Upper lobe of right lung (tissue), 1 donor: Measurements from ENCODE around the gene CXorf49B. TPM values are rescaled to one million over a fixed set of nuclear protein-coding genes. Genes with fewer than 3 reads are reported as not detected.
"Not testable (repeated sequence)": the region's sequence is repeated elsewhere in the genome, so short reads cannot be mapped to it uniquely, and the experiment has no call there.

Source experiments
- ATAC-seq: fragments of 200-7000 bp; cut with Tn5 transposase; one replicate; pipeline ENCODE4 v1.9.1; 2020; ENCODE audit warnings: mild to moderate bottlenecking, moderate library complexity
- DNase-seq: peaks from one replicate; pipeline ENCODE4 v3.0.0-alpha.2; 2020
- H3K27ac ChIP-seq: fragments of 200-600 bp; one replicate; pipeline ENCODE4 v1.8.0; 2022
- H3K27me3 ChIP-seq: fragments of 200-600 bp; one replicate; pipeline ENCODE4 v1.8.0; 2022; ENCODE audit warnings: mild to moderate bottlenecking
- H3K36me3 ChIP-seq: fragments of 200-600 bp; one replicate; pipeline ENCODE4 v1.8.0; 2022
- H3K4me1 ChIP-seq: fragments of 200-600 bp; one replicate; pipeline ENCODE4 v1.8.0; 2022
- H3K4me3 ChIP-seq: fragments of 200-600 bp; one replicate; pipeline ENCODE4 v1.8.0; 2022; ENCODE audit warnings: mild to moderate bottlenecking
- H3K9me3 ChIP-seq: fragments of 200-600 bp; one replicate; pipeline ENCODE4 v1.8.0; 2022
- intact Hi-C: fragments of 100-400 bp; cut with DNase I; formaldehyde crosslinking; loops from one replicate; pipeline ENCODE4 v1.11.0; 2022
- long read RNA-seq: library from polyadenylated mRNA; unstranded; transcript quantifications from one replicate; pipeline ENCODE4 v2.0.0, GENCODE V29; 2021
- total RNA-seq: library from RNA; stranded (reverse); fragmentation: NEBNext Ultra II Directional; extraction: Animal tissue kit (Norgen Biotek cat#: 25700); gene quantifications from one replicate; pipeline ENCODE4 v1.2.1, GENCODE V29; 2021
- donor health status: DM: no; HTN: yes; CAD: no; lungs with severe emphysema.

The CXorf49B gene
- total RNA-seq: not detected
- long read RNA-seq: 0 reads

DNA sequence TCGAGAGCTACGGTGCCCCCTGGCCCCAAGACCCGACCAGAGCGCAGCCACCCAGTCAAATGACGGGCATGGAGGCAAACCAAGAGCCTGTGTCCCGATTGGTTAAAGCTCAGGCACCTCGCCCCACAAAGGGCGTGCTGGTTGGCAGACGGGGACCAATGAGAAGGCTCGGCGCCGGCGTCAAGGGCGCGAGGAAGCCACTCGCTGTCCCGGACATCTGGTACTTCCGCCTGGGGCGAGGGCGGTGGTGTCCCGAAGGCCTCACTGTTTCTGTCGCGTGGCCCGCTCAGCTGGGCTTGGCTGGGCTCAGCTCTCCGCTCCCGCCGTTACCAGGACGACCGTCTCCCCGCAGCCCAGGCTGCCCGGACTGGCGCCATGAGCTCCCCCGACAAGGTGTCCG lies at the start of gene CXorf49B:
Gene CXorf49B, plus strand, starts transcription at position 301 of the 400 bp plus-strand sequence. Its CDS starts 75 bp downstream, at position 376.
- H3K4me1 ChIP-seq, H3K36me3 ChIP-seq, H3K27ac ChIP-seq, DNase-seq, H3K27me3 ChIP-seq, ATAC-seq, H3K4me3 ChIP-seq, H3K9me3 ChIP-seq, intact Hi-C loops: not testable (repeated sequence)

DNA sequence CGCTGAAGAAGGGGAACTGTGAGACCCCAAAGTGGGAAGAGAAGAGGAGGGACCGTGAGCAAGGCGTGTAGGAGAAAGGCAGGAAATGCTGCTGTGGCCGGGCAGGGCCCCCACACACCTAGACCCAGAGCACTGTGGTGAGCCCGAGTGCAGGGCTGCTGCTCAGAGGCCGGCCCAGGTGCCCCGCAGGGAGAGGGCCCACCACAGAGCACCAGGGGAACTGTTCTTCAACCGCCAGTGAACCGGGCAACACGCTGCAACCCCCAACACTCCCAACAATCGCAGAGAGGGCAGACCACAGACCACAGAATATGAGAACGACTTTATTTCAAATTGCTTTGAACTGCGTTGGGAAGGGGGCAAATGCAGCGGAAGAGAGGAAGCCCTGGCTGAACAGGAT lies 49.1 kb upstream of the CXorf49B start:
- H3K27ac ChIP-seq, DNase-seq, intact Hi-C loops, ATAC-seq, H3K9me3 ChIP-seq, H3K4me1 ChIP-seq, H3K27me3 ChIP-seq, H3K4me3 ChIP-seq, H3K36me3 ChIP-seq: not testable (repeated sequence)

DNA sequence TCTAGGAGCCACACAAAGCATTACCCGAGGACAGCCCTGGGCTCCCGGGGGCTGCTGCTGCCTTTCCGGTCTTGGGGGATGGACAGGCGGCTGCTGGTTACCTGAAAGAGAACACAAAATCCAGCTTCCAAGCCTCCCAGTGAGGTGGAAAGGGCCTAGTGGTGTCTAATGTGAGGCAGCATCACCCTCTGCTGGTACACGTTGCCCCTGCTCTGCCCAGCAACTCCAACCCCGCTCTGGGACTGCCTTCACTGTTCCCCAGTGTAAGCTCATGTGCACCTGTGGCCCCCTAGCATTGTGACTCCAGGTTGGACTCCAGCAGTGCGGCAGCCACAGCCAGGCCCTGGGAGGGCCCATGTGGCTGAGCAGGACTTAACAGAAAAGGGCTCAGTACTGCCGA lies 47.6 kb upstream of the CXorf49B start:
- H3K36me3 ChIP-seq, H3K4me3 ChIP-seq, H3K27ac ChIP-seq, DNase-seq, ATAC-seq, H3K27me3 ChIP-seq, H3K9me3 ChIP-seq, H3K4me1 ChIP-seq, intact Hi-C loops: not testable (repeated sequence)

DNA sequence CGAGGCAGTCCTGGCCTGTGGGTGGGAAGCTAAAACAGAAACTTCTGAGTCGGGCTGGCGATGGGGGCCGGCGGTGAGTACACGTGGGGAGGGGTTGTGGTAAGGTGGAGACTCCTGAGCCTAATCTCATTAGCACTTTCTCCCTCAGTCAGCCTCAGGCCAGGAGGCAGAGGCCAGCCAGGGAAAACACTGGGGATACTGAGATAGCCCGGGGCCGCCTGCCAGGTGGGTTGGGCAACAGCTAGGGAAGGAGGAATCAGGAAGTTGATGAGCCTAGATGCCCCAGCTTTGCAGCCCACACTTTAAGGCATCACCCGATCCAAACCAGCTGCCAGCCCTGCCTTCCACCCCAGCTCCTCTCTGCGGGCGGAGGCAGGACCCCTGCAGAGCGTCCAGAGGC lies 46.8 kb upstream of the CXorf49B start:
- H3K27ac ChIP-seq, ATAC-seq, DNase-seq, H3K27me3 ChIP-seq, intact Hi-C loops, H3K4me1 ChIP-seq, H3K36me3 ChIP-seq, H3K9me3 ChIP-seq, H3K4me3 ChIP-seq: not testable (repeated sequence)

DNA sequence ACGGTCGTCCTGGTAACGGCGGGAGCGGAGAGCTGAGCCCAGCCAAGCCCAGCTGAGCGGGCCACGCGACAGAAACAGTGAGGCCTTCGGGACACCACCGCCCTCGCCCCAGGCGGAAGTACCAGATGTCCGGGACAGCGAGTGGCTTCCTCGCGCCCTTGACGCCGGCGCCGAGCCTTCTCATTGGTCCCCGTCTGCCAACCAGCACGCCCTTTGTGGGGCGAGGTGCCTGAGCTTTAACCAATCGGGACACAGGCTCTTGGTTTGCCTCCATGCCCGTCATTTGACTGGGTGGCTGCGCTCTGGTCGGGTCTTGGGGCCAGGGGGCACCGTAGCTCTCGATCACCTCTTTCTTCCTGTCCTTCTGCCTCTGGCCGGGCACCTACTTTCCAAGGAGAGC lies 45.0 kb upstream of the CXorf49B start, which contains the start of gene CXorf49:
Gene CXorf49, minus strand, starts transcription at position 101 of the 400 bp plus-strand sequence. CDS start 134 bp downstream, outside the sequence.
- intact Hi-C loops, H3K27ac ChIP-seq, H3K4me1 ChIP-seq, H3K4me3 ChIP-seq, ATAC-seq, H3K36me3 ChIP-seq, H3K27me3 ChIP-seq, DNase-seq, H3K9me3 ChIP-seq: not testable (repeated sequence)

DNA sequence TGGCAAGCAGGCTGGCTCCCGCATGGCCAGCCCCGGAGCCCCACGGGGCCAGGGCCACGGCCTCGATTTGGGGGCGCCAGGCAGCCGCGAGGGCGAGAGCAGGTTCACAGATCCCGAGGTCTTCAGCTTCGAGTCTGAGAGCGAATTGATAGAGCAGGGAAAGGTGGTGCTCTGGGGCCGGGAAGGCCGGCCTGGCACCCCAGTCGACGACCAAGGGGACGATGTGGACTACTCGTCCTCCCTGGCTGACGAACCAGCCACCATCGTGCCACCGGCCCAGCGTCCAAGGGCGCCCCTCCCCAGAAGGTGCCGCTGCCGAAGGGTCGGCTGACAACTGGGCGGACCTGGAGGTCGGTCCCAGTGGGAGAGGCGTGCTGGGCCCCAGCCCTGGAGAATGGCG lies 44.0 kb upstream of the CXorf49B start:
- H3K4me3 ChIP-seq, H3K36me3 ChIP-seq, H3K27ac ChIP-seq, intact Hi-C loops, H3K9me3 ChIP-seq, H3K27me3 ChIP-seq, H3K4me1 ChIP-seq, ATAC-seq: not testable (repeated sequence)
- DNase-seq: peak; percentile 30

DNA sequence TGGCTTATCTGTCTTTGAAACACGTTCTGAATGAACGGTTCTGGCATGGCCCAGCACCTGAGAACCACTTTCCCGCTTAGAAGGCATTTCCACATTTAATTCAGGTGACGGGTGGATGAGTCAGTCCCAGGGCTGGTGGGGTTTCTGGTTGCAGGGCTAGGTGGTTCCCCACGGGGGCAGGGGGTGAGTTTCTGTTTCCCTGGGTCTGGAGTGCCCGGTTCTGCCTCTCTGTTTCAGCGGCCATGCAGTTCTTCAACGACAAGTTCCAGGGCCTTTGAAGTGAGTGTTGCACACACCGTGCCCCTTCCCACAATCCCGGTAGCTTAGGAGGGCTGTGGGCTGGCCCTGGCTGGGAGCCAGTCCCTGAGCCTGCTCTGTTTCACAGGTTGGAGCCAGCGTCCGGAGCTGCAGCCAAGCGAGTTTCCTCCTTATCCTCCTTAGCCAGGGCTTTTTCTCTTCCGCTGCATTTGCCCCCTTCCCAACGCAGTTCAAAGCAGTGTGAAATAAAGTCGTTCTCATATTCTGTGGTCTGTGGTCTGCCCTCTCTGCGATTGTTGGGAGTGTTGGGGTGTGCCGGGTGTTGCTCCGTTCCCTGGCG lies 42.8 kb upstream of the CXorf49B start:
- H3K36me3 ChIP-seq, intact Hi-C loops, H3K27me3 ChIP-seq, H3K27ac ChIP-seq, H3K9me3 ChIP-seq, H3K4me3 ChIP-seq, H3K4me1 ChIP-seq, ATAC-seq, DNase-seq: not testable (repeated sequence)

DNA sequence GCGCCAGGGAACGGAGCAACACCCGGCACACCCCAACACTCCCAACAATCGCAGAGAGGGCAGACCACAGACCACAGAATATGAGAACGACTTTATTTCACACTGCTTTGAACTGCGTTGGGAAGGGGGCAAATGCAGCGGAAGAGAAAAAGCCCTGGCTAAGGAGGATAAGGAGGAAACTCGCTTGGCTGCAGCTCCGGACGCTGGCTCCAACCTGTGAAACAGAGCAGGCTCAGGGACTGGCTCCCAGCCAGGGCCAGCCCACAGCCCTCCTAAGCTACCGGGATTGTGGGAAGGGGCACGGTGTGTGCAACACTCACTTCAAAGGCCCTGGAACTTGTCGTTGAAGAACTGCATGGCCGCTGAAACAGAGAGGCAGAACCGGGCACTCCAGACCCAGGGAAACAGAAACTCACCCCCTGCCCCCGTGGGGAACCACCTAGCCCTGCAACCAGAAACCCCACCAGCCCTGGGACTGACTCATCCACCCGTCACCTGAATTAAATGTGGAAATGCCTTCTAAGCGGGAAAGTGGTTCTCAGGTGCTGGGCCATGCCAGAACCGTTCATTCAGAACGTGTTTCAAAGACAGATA lies 2.4 kb upstream of the CXorf49B start:
- H3K4me3 ChIP-seq, H3K4me1 ChIP-seq, ATAC-seq, H3K9me3 ChIP-seq, intact Hi-C loops, DNase-seq, H3K36me3 ChIP-seq, H3K27ac ChIP-seq, H3K27me3 ChIP-seq: not testable (repeated sequence)

DNA sequence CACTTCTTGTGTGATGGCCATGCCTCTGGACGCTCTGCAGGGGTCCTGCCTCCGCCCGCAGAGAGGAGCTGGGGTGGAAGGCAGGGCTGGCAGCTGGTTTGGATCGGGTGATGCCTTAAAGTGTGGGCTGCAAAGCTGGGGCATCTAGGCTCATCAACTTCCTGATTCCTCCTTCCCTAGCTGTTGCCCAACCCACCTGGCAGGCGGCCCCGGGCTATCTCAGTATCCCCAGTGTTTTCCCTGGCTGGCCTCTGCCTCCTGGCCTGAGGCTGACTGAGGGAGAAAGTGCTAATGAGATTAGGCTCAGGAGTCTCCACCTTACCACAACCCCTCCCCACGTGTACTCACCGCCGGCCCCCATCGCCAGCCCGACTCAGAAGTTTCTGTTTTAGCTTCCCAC lies 1.7 kb downstream of the CXorf49B start:
- H3K4me3 ChIP-seq, H3K27ac ChIP-seq, DNase-seq, H3K9me3 ChIP-seq, intact Hi-C loops, H3K27me3 ChIP-seq, H3K4me1 ChIP-seq, ATAC-seq, H3K36me3 ChIP-seq: not testable (repeated sequence)

DNA sequence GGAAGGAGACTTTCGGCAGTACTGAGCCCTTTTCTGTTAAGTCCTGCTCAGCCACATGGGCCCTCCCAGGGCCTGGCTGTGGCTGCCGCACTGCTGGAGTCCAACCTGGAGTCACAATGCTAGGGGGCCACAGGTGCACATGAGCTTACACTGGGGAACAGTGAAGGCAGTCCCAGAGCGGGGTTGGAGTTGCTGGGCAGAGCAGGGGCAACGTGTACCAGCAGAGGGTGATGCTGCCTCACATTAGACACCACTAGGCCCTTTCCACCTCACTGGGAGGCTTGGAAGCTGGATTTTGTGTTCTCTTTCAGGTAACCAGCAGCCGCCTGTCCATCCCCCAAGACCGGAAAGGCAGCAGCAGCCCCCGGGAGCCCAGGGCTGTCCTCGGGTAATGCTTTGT lies 2.5 kb downstream of the CXorf49B start:
- H3K27ac ChIP-seq, H3K36me3 ChIP-seq, H3K4me1 ChIP-seq, H3K9me3 ChIP-seq, H3K27me3 ChIP-seq, DNase-seq, intact Hi-C loops, H3K4me3 ChIP-seq: not testable (repeated sequence)
- peak; percentile 30 for ATAC-seq

DNA sequence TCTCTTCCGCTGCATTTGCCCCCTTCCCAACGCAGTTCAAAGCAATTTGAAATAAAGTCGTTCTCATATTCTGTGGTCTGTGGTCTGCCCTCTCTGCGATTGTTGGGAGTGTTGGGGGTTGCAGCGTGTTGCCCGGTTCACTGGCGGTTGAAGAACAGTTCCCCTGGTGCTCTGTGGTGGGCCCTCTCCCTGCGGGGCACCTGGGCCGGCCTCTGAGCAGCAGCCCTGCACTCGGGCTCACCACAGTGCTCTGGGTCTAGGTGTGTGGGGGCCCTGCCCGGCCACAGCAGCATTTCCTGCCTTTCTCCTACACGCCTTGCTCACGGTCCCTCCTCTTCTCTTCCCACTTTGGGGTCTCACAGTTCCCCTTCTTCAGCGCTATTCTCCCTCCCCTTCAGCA lies 4.0 kb downstream of the CXorf49B start:
- intact Hi-C loops, H3K9me3 ChIP-seq, H3K36me3 ChIP-seq, H3K4me1 ChIP-seq, H3K27me3 ChIP-seq, H3K4me3 ChIP-seq, DNase-seq, H3K27ac ChIP-seq, ATAC-seq: not testable (repeated sequence)

DNA sequence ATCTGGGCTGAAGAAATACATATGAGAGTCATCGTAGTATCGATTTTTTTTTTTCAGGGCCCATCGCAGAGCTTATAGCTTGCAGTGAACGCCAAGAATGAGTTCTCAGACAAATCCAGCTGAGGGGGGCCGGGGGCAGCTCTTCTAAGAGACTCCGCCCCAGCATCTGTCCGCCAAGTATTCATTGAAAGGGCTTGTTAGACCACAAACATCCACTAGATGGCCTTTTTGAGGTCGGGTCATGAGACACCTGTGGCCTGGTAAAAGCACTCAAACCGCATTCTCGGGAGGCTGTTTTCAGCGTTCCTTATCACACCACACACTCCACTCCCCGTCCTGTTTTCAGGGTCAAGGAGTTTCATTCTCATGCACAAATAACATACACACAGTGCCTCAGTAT lies 15.2 kb downstream of the CXorf49B start:
- H3K27me3 ChIP-seq, DNase-seq, H3K4me3 ChIP-seq, H3K36me3 ChIP-seq, H3K27ac ChIP-seq, intact Hi-C loops, H3K9me3 ChIP-seq, H3K4me1 ChIP-seq: not testable (repeated sequence)
- ATAC-seq: peak; percentile 65

DNA sequence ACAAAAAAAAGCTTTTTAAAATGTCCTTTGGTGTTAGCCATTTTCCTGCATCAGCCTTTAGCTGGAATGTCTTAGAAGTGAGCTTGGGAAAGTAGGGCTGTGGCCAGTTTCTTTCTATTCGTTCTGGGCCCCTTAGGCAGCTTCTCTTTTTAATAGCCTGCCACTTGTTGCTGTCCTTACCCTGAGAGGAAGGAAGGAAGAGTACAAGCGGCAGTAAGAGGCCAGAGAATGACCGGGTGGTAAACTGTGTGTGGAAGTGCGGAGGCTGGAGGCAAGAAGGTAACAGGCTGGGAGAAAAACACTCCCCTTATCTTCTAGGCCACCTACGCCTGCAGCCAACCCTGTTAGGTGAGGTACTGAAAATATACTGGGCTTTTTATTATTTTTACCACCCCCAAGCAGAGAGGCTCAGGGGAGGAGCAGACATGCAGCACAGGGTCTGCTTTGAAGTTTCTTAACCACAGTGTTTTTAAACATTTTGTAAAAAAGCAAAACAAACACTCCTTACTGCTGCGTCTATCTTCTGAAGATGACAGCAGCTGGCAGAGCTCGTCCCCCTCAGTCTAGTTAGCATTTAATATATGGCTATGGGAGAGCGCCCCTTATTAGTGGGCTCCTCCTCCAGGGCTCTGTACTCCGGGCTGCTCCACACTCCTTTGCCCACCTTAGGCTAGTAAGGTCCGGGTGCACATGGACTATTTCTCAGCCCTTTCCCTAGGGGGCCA lies 19.2 kb downstream of the CXorf49B start:
- H3K4me3 ChIP-seq, H3K4me1 ChIP-seq, H3K36me3 ChIP-seq, intact Hi-C loops, H3K9me3 ChIP-seq, H3K27me3 ChIP-seq, DNase-seq, H3K27ac ChIP-seq: not testable (repeated sequence)
- peak; percentile 58 for ATAC-seq

DNA sequence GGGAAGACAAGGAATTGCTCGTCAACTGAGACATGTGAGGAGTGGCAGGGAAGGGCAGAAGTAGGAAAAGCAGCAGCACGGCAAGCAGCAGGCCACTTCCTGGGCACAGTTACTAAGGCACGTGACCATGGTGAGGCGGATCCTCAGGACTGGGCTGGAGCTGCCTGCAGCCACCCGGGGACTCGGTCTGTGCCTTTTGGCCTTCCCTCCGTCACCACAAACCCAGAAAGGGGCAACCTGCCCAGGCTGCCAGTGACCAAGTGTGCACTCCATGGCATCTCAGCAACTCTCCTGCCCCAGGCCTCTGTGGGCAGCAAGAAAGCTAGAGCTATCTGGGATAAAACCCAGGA lies 19.8 kb downstream of the CXorf49B start:
- H3K27ac ChIP-seq, H3K36me3 ChIP-seq, H3K9me3 ChIP-seq, H3K4me3 ChIP-seq, DNase-seq, H3K27me3 ChIP-seq, intact Hi-C loops, H3K4me1 ChIP-seq: not testable (repeated sequence)
- ATAC-seq: peak; percentile 66
